OCI-LY1 (cell line): Measurements from ENCODE around the gene HTT.

ENCODE experiments used
- H2AFZ ChIP-seq: fragments of 200-600 bp; sonication (generic), shearing (Covaris generic); 2 replicates; pipeline ENCODE4 v1.6.0; 2014; ENCODE audit warnings: antibody characterized with exemption, mild to moderate bottlenecking, low read length
- H3F3A ChIP-seq: fragments of 200-600 bp; sonication (generic), shearing (Covaris generic); 2 replicates; pipeline ENCODE4 v1.6.0; 2014; ENCODE audit warnings: mild to moderate bottlenecking, antibody characterized with exemption, low read length, moderate library complexity; ENCODE audit not compliant: insufficient read depth
- H3K27ac ChIP-seq: fragments of 200-600 bp; sonication (generic); 2 replicates; pipeline ENCODE4 v1.5.1; 2014; ENCODE audit warnings: low read length, mixed run types, mild to moderate bottlenecking, low read depth; ENCODE audit not compliant: poor library complexity, severe bottlenecking
- H3K27me3 ChIP-seq: fragments of 200-600 bp; sonication (generic); 2 replicates; pipeline ENCODE4 v1.6.0; 2014; ENCODE audit warnings: antibody characterized with exemption, mild to moderate bottlenecking, low read length, moderate library complexity; ENCODE audit not compliant: insufficient read depth
- H3K36me3 ChIP-seq: fragments of 200-600 bp; sonication (generic); 2 replicates; pipeline ENCODE4 v1.6.1; 2014; ENCODE audit warnings: mild to moderate bottlenecking, antibody characterized with exemption, low read length, moderate library complexity, mixed read lengths; ENCODE audit not compliant: insufficient read depth
- H3K4me1 ChIP-seq: fragments of 200-600 bp; sonication (generic); 2 replicates; pipeline ENCODE4 v1.5.1; 2014; ENCODE audit warnings: mild to moderate bottlenecking, low read length, moderate library complexity; ENCODE audit not compliant: insufficient read depth, severe bottlenecking
- H3K4me2 ChIP-seq: fragments of 200-600 bp; sonication (generic), shearing (Covaris generic); 2 replicates; pipeline ENCODE4 v1.6.1; 2014; ENCODE audit warnings: low read length
- H3K4me3 ChIP-seq: fragments of 200-600 bp; sonication (generic); 2 replicates; pipeline ENCODE4 v1.5.1; 2014; ENCODE audit warnings: low read length, low read depth, mild to moderate bottlenecking, mixed read lengths; ENCODE audit not compliant: poor library complexity, severe bottlenecking
- H3K79me2 ChIP-seq: fragments of 200-600 bp; shearing (Covaris generic); 2 replicates; pipeline ENCODE4 v1.6.1; 2016; ENCODE audit warnings: mixed run types, low read length, mixed read lengths; ENCODE audit not compliant: insufficient read depth
- H3K9ac ChIP-seq: fragments of 200-600 bp; sonication (generic), shearing (Covaris generic); 2 replicates; pipeline ENCODE4 v1.6.1; 2014; ENCODE audit warnings: mild to moderate bottlenecking, low read length, mixed read lengths
- H3K9me2 ChIP-seq: fragments of 200-600 bp; sonication (generic), shearing (Covaris generic); 2 replicates; pipeline ENCODE4 v1.6.1; 2014; ENCODE audit warnings: low read depth, mild to moderate bottlenecking, low read length, mixed read lengths
- H3K9me3 ChIP-seq: fragments of 200-600 bp; shearing (Covaris generic); 2 replicates; pipeline ENCODE4 v1.6.1; 2014; ENCODE audit warnings: low read length, mixed read lengths
- H4K20me1 ChIP-seq: fragments of 200-600 bp; sonication (generic), shearing (Covaris generic); 2 replicates; pipeline ENCODE4 v1.6.0; 2016; ENCODE audit warnings: mild to moderate bottlenecking, low read length; ENCODE audit not compliant: insufficient read depth
- EZH2 ChIP-seq: fragments of 200-600 bp; sonication (generic), shearing (Covaris generic); IDR thresholded peaks from 2 replicates; pipeline ENCODE4 v1.8.0; 2017; ENCODE audit warnings: borderline replicate concordance, mixed run types, mild to moderate bottlenecking, antibody characterized with exemption, low read length, moderate library complexity, mixed read lengths
- TF ChIP-seq, protein P1 (sequence below): fragments of 200-600 bp; sonication (generic), shearing (Covaris generic); IDR thresholded peaks from 2 replicates; pipeline ENCODE4 v1.5.1; 2017; ENCODE audit warnings: mild to moderate bottlenecking, antibody characterized with exemption, low read length, moderate library complexity, mixed read lengths

The HTT gene

DNA sequence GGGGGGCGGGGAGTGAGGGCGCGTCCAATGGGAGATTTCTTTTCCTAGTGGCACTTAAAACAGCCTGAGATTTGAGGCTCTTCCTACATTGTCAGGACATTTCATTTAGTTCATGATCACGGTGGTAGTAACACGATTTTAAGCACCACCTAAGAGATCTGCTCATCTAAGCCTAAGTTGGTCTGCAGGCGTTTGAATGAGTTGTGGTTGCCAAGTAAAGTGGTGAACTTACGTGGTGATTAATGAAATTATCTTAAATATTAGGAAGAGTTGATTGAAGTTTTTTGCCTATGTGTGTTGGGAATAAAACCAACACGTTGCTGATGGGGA lies 1.1 kb downstream of the HTT start:
- peaks cover 26% of the 10 kb centered on the region for H3K79me2 ChIP-seq
- H2AFZ ChIP-seq = no peak overlapping the region
- H3K4me2 ChIP-seq = peak overlapping the region; percentile 96
- no peaks in the 10 kb centered on the region for H3K27me3 ChIP-seq
- TF ChIP-seq, protein P1, sequence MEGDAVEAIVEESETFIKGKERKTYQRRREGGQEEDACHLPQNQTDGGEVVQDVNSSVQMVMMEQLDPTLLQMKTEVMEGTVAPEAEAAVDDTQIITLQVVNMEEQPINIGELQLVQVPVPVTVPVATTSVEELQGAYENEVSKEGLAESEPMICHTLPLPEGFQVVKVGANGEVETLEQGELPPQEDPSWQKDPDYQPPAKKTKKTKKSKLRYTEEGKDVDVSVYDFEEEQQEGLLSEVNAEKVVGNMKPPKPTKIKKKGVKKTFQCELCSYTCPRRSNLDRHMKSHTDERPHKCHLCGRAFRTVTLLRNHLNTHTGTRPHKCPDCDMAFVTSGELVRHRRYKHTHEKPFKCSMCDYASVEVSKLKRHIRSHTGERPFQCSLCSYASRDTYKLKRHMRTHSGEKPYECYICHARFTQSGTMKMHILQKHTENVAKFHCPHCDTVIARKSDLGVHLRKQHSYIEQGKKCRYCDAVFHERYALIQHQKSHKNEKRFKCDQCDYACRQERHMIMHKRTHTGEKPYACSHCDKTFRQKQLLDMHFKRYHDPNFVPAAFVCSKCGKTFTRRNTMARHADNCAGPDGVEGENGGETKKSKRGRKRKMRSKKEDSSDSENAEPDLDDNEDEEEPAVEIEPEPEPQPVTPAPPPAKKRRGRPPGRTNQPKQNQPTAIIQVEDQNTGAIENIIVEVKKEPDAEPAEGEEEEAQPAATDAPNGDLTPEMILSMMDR = no peak
- TF ChIP-seq EZH2 = no peak
- H3K4me1 ChIP-seq = peaks cover 26% of the 10 kb centered on the region
- H3K9ac ChIP-seq = peak overlapping the region; percentile 84; the same call in 1 of the 2 replicates
- no peaks in the 10 kb centered on the region for H3K36me3 ChIP-seq
- no peaks in the 10 kb centered on the region for H3K9me2 ChIP-seq
- H3K4me3 ChIP-seq = peak overlapping the region; percentile 90
- no peaks in the 10 kb centered on the region for H3K9me3 ChIP-seq
- H4K20me1 ChIP-seq = no peaks in the 10 kb centered on the region
- H3K27ac ChIP-seq = peak overlapping the region; percentile 34
- H3F3A ChIP-seq = no peaks in the 10 kb centered on the region

GRCh38 chr4:3077796-3078195 lies 3.3 kb downstream of the HTT start:
- TF ChIP-seq EZH2 = no peak
- TF ChIP-seq, protein P1 = no peak
- Histone ChIP-seq H3K27ac (peak overlapping the region; percentile 57), H3K4me1 (peaks cover 26% of the 10 kb centered on the region), H4K20me1 (no peaks in the 10 kb centered on the region), H3K4me3 (no peak overlapping the region), H3K36me3 (no peaks in the 10 kb centered on the region), H3K4me2 (0 out of 2 replicates have a peak overlapping the region, but pooled peaks have one; percentile 9), H3K9me3 (no peaks in the 10 kb centered on the region), H3K9me2 (no peaks in the 10 kb centered on the region), H3K27me3 (no peaks in the 10 kb centered on the region), H3K79me2 (peaks cover 41% of the 10 kb centered on the region), H3F3A (no peaks in the 10 kb centered on the region), H3K9ac (no peak overlapping the region), H2AFZ (no peak overlapping the region)

DNA sequence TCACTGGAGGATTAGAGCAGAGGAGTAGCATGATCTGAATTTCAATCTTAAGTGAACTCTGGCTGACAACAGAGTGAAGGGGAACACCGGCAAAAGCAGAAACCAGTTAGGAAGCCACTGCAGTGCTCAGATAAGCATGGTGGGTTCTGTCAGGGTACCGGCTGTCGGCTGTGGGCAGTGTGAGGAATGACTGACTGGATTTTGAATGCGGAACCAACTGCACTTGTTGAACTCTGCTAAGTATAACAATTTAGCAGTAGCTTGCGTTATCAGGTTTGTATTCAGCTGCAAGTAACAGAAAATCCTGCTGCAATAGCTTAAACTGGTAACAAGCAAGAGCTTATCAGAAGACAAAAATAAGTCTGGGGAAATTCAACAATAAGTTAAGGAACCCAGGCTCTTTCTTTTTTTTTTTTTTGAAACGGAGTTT lies 5.2 kb downstream of the HTT start:
- Histone ChIP-seq H3K9me3 (no peaks in the 10 kb centered on the region), H3K9me2 (no peaks in the 10 kb centered on the region), H4K20me1 (no peaks in the 10 kb centered on the region), H3K4me2 (no peak overlapping the region), H3K27ac (no peak overlapping the region), H3K4me1 (peaks cover 26% of the 10 kb centered on the region), H3K9ac (no peak overlapping the region), H3K79me2 (peaks cover 41% of the 10 kb centered on the region), H3K4me3 (no peak overlapping the region), H2AFZ (no peak overlapping the region), H3F3A (no peaks in the 10 kb centered on the region), H3K36me3 (no peaks in the 10 kb centered on the region), H3K27me3 (no peaks in the 10 kb centered on the region)
- TF ChIP-seq, protein P1 = no peak
- no peak for TF ChIP-seq EZH2
